CD4-positive, alpha-beta T cell (primary cell): ENCODE data around the gene ABCA10. TPM values are rescaled to one million over a fixed set of nuclear protein-coding genes. Genes with fewer than 3 reads are reported as not detected.

Experiments
- ATAC-seq: fragments of 200-7000 bp; cut with Tn5 transposase; one replicate; pipeline ENCODE4 v1.10.0; 2022; ENCODE audit warnings: mild to moderate bottlenecking; ENCODE audit not compliant: poor library complexity
- CTCF ChIA-PET: fragments of 350-600 bp; sonication (Branson Sonifier 250); formaldehyde crosslinking; loops from one replicate; lab custom pipeline; 2021; ENCODE audit warnings: antibody characterized with exemption, inconsistent platforms; lab: Charles Lee
- POLR2A ChIA-PET: fragments of 350-600 bp; sonication (Branson Sonifier 250); formaldehyde crosslinking; loops from one replicate; lab custom pipeline; 2021; ENCODE audit warnings: antibody characterized with exemption, inconsistent platforms; lab: Charles Lee
- DNase-seq, 14 experiments: peaks; one replicate each; pipeline ENCODE4 v3.0.0-alpha.2; 2013 to 2020; ENCODE audit warnings: mixed read lengths in 2 of 14
- H3K27ac ChIP-seq, 2 donors: one replicate each; pipeline versions ENCODE4 v1.5.1 to v1.7.0; 2013; ENCODE audit warnings: low read length in 2 of 2, low read depth in 1 of 2, mild to moderate bottlenecking in 1 of 2
- H3K27me3 ChIP-seq, 2 experiments: 1 replicate in 1 of 2; 2 replicates in 1 of 2; pipeline versions ENCODE4 v1.6.1 to v1.7.0; 2013; ENCODE audit warnings: low read length in 2 of 2, control low read depth in 1 of 2, mild to moderate bottlenecking in 1 of 2, moderate library complexity in 1 of 2; ENCODE audit not compliant: insufficient read depth in 2 of 2, control insufficient read depth in 1 of 2
- H3K36me3 ChIP-seq: one replicate; pipeline ENCODE4 v1.6.1; 2013; ENCODE audit warnings: low read length, control low read depth; ENCODE audit not compliant: insufficient read depth
- H3K4me1 ChIP-seq: one replicate; pipeline ENCODE4 v1.6.1; 2013; ENCODE audit warnings: low read length, control low read depth; ENCODE audit not compliant: insufficient read depth
- H3K4me3 ChIP-seq: one replicate; pipeline ENCODE4 v1.5.1; 2013; ENCODE audit warnings: mild to moderate bottlenecking, low read length, moderate library complexity
- H3K9me3 ChIP-seq, 2 experiments: 1 replicate in 1 of 2; 2 replicates in 1 of 2; pipeline versions ENCODE4 v1.6.1 to v1.7.0; 2013; ENCODE audit warnings: low read length in 2 of 2, mild to moderate bottlenecking in 2 of 2, control low read depth in 1 of 2, moderate library complexity in 1 of 2; ENCODE audit not compliant: control insufficient read depth in 1 of 2, insufficient read depth in 1 of 2
- H3K27ac Mint-ChIP-seq: one replicate; pipeline ENCODE4 v1.8.0; 2020; ENCODE audit warnings: mixed read lengths
- H3K27me3 Mint-ChIP-seq: one replicate; pipeline ENCODE4 v1.8.0; 2021; ENCODE audit warnings: mixed read lengths
- H3K36me3 Mint-ChIP-seq: one replicate; pipeline ENCODE4 v1.8.0; 2021; ENCODE audit warnings: low read depth, mixed read lengths
- H3K4me1 Mint-ChIP-seq: one replicate; pipeline ENCODE4 v1.8.0; 2021; ENCODE audit warnings: low read depth, mixed read lengths
- H3K4me3 Mint-ChIP-seq: one replicate; pipeline ENCODE4 v1.8.0; 2020; ENCODE audit warnings: mild to moderate bottlenecking, mixed read lengths
- H3K9me3 Mint-ChIP-seq: one replicate; pipeline ENCODE4 v1.8.0; 2020; ENCODE audit warnings: mixed read lengths
- CTCF ChIP-seq: fragments of 200-600 bp; IDR thresholded peaks from one replicate; pipeline ENCODE4 v1.8.0; 2022; ENCODE audit warnings: antibody characterized with exemption, mild to moderate bottlenecking
- intact Hi-C, 2 experiments: fragments of 100-400 bp; cut with DNase I in 1 of 2; cut with micrococcal nuclease in 1 of 2; formaldehyde crosslinking; loops; one replicate each; pipeline versions ENCODE4 v1.15.1 to v1.9.0; 2023 to 2025; cut with DNase I, micrococcal nuclease
- total RNA-seq, 174 experiments: library from RNA in 2 of 174; stranded (reverse) in 2 of 174; gene quantifications; one replicate each; pipeline ENCODE4 v1.2.3 and lab custom pipeline; 2021 to 2026

The ABCA10 gene
- total RNA-seq, 2 experiments from 2014 or later, result 0.77 to 1.5 TPM

DNA sequence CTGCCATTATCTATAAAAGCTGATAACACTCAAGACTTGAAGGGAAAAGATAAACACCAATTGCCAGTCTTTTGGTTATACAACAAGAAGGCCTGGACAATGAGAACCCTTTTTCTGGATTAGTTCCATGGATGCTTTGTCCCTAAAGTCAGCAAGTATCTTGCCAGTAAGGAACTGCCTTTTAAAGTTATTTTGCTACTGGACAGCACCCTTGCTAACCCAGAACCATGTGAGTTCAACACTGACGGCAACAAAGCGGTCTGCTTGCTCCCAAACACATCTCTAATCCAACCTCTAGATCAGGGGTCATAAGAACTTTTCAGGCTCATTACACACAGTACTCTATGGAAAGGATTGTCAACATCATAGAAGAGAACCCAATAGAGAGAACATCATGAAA is 61.7 kb downstream of the ABCA10 start:
- Mint-ChIP-seq H3K4me1 (no peaks in the 10 kb centered on the region), H3K27me3 (no peaks in the 10 kb centered on the region), H3K4me3 (no peak overlapping the region), H3K9me3 (no peaks in the 10 kb centered on the region), H3K27ac (no peak overlapping the region), H3K36me3 (no peaks in the 10 kb centered on the region)
- H3K36me3 ChIP-seq, result no peaks in the 10 kb centered on the region
- TF ChIP-seq CTCF, result no peak
- ChIA-PET CTCF (no interaction called here), POLR2A (no interaction called here)
- DNase-seq (no peak), ATAC-seq (no peak)
- no peak overlapping the region for H3K27ac ChIP-seq
- no peaks in the 10 kb centered on the region for H3K27me3 ChIP-seq
- no peaks in the 10 kb centered on the region for H3K9me3 ChIP-seq
- H3K4me1 ChIP-seq, result no peaks in the 10 kb centered on the region
- H3K4me3 ChIP-seq, result no peak overlapping the region
- intact Hi-C loops, result no loop called here

- no peak for ATAC-seq
- intact Hi-C loops, result no loop called here
- no peak overlapping the region for H3K27ac Mint-ChIP-seq
- POLR2A ChIA-PET, result no interaction called here
- H3K4me1 Mint-ChIP-seq, result no peaks in the 10 kb centered on the region
- no peak overlapping the region for H3K27ac ChIP-seq
- no peak overlapping the region for H3K4me3 ChIP-seq
- no peaks in the 10 kb centered on the region for H3K9me3 Mint-ChIP-seq
- H3K27me3 ChIP-seq, result no peaks in the 10 kb centered on the region
- no peak for DNase-seq
- no peaks in the 10 kb centered on the region for H3K27me3 Mint-ChIP-seq
- CTCF ChIA-PET, result no interaction called here
- no peak overlapping the region for H3K4me3 Mint-ChIP-seq
- no peaks in the 10 kb centered on the region for H3K9me3 ChIP-seq
- TF ChIP-seq CTCF, result no peak
- H3K4me1 ChIP-seq, result no peaks in the 10 kb centered on the region
- no peaks in the 10 kb centered on the region for H3K36me3 ChIP-seq
- H3K36me3 Mint-ChIP-seq, result no peaks in the 10 kb centered on the region
Observed at GRCh38 chr17:69164206-69164605, 64.4 kb downstream of the ABCA10 start.

DNA sequence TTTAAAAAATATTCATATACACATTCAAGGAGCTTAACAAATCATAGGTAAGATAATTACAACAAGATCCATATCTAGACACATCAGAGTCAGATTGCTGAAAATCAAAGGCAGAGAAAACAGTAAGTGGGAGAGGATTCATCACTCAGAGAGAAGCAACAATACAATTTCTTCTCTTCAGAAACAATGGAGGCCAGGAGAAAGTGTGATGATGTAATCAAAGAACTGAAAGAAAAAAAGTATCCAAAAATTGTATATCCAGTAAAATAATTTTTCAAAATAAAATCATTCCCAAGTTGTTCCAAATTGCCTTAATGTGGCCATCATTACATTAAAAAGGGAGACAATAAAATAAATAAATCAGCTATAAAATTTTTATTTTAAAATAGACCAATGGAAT is 69.2 kb downstream of the ABCA10 start:
- Mint-ChIP-seq H3K4me1 (no peaks in the 10 kb centered on the region), H3K27me3 (no peaks in the 10 kb centered on the region), H3K4me3 (no peak overlapping the region), H3K36me3 (peaks cover 4% of the 10 kb centered on the region), H3K27ac (no peak overlapping the region), H3K9me3 (no peaks in the 10 kb centered on the region)
- CTCF ChIA-PET, result no interaction called here
- ATAC-seq (no peak), DNase-seq (no peak)
- no peaks in the 10 kb centered on the region for H3K36me3 ChIP-seq
- intact Hi-C loops, result no loop called here
- POLR2A ChIA-PET, result no interaction called here
- H3K27me3 ChIP-seq, result no peaks in the 10 kb centered on the region
- no peak for TF ChIP-seq CTCF
- no peaks in the 10 kb centered on the region for H3K9me3 ChIP-seq
- no peaks in the 10 kb centered on the region for H3K4me1 ChIP-seq
- no peak overlapping the region for H3K4me3 ChIP-seq
- H3K27ac ChIP-seq, result no peak overlapping the region
